HG02943 (cell line): ENCODE measurements around the gene SIGLEC14.
"Not testable (repeated sequence)": the region's sequence is repeated elsewhere in the genome, so short reads cannot be mapped to it uniquely, and the experiment has no call there.

Experiments used
- ATAC-seq: cut with Tn5 transposase; IDR thresholded peaks from one replicate; pipeline ENCODE4 v1.9.1; 2021; ENCODE audit warnings: mild to moderate bottlenecking, low read depth, moderate library complexity; ENCODE audit not compliant: unreplicated experiment

SIGLEC14 gene, protein sequence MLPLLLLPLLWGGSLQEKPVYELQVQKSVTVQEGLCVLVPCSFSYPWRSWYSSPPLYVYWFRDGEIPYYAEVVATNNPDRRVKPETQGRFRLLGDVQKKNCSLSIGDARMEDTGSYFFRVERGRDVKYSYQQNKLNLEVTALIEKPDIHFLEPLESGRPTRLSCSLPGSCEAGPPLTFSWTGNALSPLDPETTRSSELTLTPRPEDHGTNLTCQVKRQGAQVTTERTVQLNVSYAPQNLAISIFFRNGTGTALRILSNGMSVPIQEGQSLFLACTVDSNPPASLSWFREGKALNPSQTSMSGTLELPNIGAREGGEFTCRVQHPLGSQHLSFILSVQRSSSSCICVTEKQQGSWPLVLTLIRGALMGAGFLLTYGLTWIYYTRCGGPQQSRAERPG

DNA sequence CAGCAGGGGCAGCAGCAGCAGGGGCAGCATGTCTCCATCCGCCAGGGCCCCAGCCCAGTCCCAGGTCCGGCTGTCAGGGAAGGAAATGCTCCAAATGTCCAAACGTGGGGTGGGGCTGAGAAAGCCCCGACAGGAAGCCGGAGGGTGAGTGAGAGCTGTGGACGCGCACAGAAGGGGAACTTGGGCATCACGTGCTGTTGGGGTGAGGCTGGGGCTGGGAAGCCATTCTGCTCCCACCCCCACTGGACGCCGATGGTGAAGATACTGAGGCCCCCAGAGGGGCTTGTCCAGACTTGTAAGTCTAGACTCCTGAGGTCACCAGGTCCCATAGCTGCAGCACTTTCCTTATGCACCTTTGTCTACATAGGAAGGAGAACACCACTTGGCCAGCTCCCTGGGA lies at the start of gene SIGLEC14:
TSS of gene SIGLEC14 (minus strand) at position 96 of the 400 bp plus-strand sequence. CDS start at position 30, 66 bp downstream.
- ATAC-seq, result not testable (repeated sequence)

DNA sequence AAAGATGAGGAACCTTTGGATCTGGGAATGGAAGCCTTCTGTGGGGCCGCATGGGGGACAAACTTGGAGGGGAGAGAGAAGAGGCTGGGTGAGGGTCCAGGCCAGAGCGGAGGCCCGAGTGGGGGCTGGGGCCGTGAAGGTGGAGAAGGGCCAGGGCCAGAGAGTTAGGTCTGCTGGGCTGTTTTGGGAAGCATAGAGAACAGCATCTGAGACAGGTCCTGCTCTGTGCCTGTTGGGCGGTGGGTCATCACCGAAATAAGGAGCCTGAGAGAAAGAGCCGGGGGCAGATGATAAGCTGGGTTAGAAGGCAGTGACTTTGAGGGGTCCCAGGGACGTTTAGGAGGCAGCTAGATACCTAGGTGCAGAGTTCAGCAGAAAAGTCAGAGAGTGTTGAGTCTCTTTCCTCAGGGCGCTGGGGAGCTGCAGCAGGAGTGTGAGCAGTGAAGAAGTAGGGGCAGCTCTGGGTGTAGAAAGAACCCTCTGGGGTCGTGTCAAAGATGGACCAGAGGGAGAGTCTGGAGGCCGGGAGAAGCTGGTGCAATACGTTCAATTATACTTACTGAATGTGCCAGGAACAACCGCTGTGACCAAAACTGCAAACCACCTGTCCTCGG lies 49.2 kb upstream of the SIGLEC14 start:
- ATAC-seq, result no peak

DNA sequence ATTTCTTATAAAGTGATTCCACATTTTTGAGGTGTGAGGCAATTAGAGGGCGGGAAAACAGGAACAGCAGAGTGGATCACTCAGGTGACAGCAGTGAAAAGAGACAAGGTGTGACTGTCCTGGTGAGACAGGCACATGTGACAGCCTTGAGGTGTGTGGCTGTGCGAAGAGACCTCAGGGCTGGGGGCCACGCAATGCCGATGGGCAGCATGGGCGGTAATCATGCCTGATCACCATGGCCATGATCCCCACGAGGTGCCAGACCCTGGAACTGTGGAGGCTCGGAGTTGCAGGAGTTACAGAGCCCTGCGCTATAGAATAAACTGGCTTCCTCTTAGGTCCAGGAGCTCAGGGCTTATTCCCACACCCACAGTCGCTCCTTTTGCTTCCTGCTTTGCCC lies 48.5 kb upstream of the SIGLEC14 start:
- no peak for ATAC-seq

DNA sequence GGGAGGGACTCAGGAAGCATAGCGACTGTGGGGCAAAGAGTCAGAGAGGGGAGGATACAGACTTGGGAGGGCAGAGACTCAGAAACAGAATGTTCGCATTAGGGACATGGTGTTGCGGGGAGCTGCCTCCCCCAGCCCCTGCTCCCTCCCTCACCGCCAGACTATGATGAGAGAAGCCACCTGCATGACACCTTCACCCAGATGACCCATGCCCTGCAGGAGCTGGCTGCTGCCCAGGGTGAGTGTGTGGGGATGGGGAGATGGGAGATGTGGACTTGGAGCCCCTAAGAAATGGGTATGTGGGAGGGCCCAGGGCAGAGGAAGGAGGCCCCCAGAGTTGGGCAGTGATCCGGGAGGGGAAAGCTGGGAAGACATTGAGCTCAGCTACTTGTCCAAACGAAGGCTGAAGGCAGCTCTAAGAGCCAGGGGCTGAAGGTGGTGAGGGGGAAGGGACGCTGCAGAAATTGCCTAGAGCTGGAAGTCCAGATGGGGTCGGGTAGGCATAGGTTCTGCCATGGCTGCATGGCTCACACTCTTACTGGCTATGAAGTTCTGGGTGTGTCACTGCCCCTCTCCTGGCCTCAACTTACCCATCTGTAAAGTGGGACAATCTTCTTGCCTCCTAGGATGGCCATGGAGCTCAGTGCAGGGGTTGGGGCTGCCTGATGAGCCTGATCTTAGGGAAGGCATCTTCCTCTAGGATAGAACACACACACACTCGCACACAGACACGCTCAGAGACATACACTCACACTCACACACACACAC lies 47.9 kb upstream of the SIGLEC14 start:
- ATAC-seq, result no peak

- no peak for ATAC-seq
These were observed 47.2 kb upstream of the SIGLEC14 start for GRCh38 chr19:51693819-51694218.

DNA sequence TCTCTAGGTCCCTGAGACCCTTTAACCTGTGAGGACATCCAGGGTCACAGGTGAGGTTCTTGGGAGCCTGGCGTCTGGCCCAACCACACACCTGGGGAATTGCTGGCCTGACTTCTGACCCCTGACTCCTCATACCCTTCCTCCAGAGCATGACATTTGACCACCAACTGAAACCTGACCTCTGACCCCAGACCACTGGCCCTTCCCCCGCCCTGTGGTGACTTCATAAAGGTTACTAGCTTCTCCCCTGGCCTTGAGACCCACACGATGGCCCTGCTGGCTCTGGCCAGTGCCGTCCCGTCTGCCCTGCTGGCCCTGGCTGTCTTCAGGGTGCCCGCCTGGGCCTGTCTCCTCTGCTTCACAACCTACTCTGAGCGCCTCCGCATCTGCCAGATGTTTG lies 46.6 kb upstream of the SIGLEC14 start, which contains the start of gene SPACA6:
TSS of gene SPACA6 (plus strand) at position 71 of the 400 bp plus-strand sequence. CDS start at position 268, 197 bp downstream.
- no peak for ATAC-seq

- ATAC-seq, result no peak
These were observed 45.8 kb upstream of the SIGLEC14 start for GRCh38 chr19:51692468-51692867.

DNA sequence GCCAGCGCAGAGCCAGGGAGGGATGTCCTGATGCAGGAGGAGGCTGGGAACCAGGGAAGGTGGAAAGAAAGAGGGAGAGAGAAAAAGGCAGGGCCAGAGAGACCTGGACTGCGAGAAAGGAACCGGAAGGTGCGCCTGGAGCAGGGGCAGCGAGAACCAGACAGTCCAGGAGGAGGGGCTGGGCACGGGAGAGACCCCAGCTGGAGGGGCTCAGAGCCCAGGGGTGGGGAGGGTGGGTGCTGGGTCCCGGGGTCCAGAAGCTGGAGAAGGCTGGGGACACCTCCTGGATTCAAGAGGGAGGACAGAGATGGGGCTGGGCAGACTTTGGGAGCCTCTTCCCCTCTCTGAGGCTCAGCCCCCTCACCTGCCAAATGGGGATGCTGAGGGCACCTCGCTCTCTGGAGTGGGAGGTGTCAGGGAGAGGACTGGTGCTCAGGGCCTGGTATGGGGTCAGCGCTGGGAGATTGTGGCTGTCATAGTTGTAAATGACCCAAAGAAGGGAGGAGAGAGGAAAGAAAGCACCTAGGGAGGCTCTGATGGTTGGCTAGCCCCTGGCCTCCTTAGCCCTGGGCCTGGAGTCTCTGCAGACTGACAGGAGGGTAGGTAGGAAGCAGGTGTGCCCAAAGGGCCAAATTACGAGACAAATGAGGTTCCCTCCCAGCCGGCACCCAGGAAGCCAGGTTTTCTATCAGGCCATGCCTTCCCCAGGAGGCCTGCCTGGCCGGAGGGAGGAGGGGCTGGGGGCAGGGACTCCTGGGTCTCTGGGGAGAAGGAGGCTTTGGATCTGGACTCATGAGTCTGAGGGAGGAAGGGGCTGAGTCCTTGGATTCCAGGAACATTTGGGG lies 45.2 kb upstream of the SIGLEC14 start:
- no peak for ATAC-seq

DNA sequence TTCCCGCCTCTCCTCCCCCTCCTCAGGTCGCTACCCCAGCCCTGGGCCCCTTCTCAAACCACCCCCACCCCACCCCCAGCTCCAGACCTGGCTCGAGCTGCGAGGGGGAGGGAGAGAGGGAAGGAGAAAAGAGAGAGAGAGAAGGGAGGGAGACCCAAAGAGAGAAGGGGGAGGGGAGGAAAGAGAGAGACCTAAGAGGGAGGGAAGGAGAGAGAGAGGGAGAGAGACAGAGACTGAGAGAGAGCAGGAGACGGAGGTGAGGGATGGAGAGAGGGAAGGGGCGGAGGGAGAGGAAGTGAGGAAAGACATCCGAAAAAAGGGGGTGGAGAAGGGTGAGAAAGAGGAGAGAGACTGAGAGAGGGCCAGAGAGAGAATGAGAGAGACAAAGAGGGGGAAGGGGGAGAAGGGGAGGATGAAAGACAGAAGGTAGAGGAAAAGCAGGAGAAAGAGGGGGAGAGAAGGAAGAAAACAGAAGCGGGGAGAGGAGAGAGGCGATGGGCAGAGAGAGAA lies 44.5 kb upstream of the SIGLEC14 start:
- ATAC-seq, result no peak

GRCh38 chr19:51690454-51691073 lies 43.9 kb upstream of the SIGLEC14 start:
- ATAC-seq, result no peak

DNA sequence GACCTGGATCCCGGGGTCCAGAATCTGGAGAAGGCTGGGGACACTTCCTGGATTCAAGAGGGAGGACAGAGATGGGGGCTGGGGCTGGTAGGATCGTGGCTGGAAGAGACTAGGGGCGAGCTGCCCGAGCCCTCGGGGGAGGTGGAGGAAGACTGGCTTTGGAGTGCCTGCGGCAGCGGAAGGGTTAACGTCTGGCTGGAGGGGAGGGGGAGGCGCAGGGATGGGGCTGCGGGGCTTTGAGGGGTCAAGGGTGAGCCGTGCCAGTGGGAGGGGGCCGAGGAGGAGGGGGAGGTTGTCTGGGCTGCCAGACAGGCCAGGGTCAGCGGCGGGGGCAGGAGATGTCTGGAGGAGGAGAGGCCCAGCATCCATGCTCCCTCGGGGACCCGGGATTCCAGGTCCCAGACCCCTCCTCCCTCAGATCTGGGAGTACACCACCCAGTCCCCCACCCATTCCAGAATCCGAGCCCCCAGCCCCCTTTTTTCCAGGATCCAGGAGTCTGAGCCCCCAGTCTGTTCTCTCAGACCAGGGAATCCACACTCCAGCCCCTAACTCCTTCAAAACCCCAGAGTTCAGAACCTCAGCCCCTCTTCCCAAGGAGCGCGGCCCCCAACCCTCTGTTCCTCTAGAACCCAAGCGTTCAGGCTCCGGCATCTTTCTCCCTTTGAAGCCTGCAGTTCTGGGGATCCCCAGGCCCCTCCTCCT lies 43.3 kb upstream of the SIGLEC14 start:
- no peak for ATAC-seq

DNA sequence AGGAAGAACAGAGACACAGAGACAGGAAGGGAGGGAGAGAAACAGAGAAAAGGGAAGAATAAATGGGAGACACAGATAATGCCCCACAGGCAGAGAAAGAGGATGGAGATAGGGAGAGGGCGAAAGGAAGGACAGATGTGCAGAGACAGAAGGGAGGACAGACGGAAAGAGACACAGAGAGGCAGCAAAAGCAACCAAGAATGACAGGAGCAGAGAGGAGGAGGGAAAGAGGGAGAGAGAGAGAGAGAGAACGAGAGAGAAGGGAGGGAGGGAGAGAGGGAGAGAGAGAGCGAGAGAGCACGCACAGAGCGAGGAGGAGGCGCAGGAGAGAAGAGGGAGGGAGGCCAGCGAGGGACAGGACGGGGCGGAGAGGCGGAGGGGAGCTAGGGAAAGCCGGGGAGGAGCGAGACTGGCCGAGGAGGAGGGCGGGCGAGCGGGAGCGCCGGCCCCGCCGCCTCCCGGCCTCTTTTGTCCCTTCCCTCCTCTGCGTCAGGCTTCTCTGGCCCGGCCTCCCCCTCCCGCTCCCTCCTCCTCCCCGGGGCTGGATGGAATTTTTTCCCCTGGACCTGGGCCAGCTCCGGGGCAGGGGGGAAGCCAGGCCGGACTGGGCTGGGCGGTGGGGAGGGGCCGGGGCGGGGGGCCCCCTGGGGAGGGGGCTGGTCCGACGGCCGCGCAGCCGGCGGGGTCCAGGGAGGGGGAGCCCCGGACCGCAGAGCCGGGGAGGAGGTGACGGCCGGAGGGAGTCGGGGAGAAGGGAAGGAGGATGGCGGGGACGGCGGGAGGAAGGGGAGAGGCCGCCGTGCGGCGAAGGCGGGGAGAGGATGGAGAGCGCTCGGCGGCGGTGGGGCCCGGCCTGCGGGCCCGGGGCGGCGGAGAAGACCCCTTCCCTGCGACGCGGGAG lies 42.3 kb upstream of the SIGLEC14 start:
- ATAC-seq, result no peak

DNA sequence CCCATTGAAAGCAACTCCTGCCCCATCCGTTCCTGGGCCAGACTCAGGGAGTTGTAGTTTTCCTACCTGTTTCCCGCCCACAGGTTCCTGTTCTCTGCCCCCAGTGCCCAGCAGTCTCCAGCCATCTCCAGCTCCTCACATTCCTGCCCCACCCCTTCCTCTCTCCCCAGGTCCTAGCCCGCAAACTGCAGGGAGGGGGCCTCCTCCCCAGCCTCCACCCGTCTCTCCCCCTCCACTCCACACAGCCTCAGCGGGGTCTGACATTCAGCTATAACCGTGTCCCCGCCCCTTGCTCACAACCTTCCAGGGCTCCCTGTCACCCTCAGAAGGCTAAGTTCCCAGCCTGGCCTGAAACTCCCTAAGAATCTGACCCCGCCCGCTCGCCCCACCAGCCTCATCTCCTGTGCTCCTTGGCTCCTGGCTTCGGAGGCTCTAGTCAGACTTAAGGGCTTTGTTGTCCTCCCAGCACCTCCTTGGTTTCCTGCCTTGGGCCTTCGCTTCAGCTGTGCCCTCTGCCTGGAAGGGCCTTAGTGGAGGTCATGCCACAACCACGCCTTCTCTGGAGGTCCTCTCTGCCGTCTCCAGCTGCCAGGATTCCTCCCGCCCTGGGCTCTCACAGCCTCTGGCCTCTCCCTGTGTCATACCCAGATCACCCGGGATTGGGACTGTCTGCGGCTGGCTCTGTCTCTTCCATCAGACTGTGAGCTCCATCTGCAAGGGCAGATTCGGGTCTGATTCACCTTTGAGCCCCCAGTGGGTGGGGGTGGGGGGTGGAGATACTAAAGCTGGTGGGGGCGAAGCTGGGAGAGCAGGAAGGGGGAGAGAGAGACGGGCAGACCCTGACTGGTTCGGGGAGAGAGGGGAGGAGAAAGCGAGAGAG lies 41.4 kb upstream of the SIGLEC14 start:
- no peak for ATAC-seq

DNA sequence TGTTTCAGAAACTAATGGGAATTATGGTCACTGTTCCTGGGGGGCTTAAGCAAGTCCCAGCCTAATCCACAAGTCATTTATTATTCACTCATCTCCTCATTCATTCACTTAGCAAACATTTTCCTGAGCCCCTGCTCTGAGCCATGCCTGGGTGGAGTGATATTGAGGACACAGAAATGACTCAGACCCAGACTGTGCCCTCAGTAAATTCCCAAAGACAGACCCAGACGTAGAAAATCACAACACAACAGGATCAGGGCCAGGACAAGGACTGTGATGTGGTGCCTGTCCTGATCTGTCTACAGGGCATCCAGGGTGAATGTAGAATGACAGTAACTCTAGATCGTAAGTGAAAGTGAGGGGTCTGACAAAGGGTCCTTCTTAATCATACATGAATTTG lies 39.5 kb upstream of the SIGLEC14 start:
- ATAC-seq, result no peak

- no peak for ATAC-seq
These were observed 34.8 kb upstream of the SIGLEC14 start for GRCh38 chr19:51681286-51681941.

- ATAC-seq, result no peak
These were observed 33.8 kb upstream of the SIGLEC14 start for GRCh38 chr19:51680474-51680873.
